Measurements from ENCODE around the gene GSTM5.
"Not testable (repeated sequence)": the region's sequence is repeated elsewhere in the genome, so short reads cannot be mapped to it uniquely, and the experiment has no call there.

- TF ChIP-seq CTCF (IDR thresholded peaks at IDR 0.05; ENCODE audit: low read depth, low read length, missing input control); EGR1 (IDR thresholded peaks at IDR 0.05; ENCODE audit: low read depth in 2 of 2); FOXA1 (IDR thresholded peaks at IDR 0.05); NR2F2 (IDR thresholded peaks at IDR 0.05); MAX (IDR thresholded peaks at IDR 0.05); REST (IDR thresholded peaks at IDR 0.05): not testable (repeated sequence)
Measured at GRCh38 chr1:109766991-109767636, 55.1 kb downstream of the GSTM5 start.

Measured in liver (tissue), 3 donors.